Caco-2 (cell line): ENCODE results near the gene TTC39C. TPM values are rescaled to one million over a fixed set of nuclear protein-coding genes. Genes with fewer than 3 reads are reported as not detected.

Source experiments
- BruUV-seq: library from RNA; stranded (reverse); fragments of 400-500 nt; replicated peaks from 2 replicates; lab custom pipeline; 2021; lab: Mats Ljungman, UMichigan
- CTCF ChIA-PET: fragments of 300-600 bp; sonication (Branson Sonifier 250); formaldehyde crosslinking; loops from one replicate; lab custom pipeline; 2022; ENCODE audit warnings: antibody characterized with exemption; lab: Charles Lee
- POLR2A ChIA-PET: fragments of 300-600 bp; sonication (Branson Sonifier 250); formaldehyde crosslinking; loops from one replicate; lab custom pipeline; 2022; ENCODE audit warnings: antibody characterized with exemption; lab: Charles Lee
- DNase-seq, 2 experiments: peaks; one replicate each; pipeline versions ENCODE4 v3.0.0 to v3.0.0-alpha.2; 2020 to 2022
- H3K27me3 ChIP-seq: replicated peaks from 2 replicates; pipeline ENCODE4 v1.6.0; 2011; ENCODE audit warnings: low read length; ENCODE audit not compliant: control insufficient read depth, insufficient read depth
- H3K36me3 ChIP-seq: 2 replicates; pipeline ENCODE4 v1.5.1; 2011; ENCODE audit warnings: low read length; ENCODE audit not compliant: control insufficient read depth, insufficient read depth
- H3K4me1 ChIP-seq: fragments of 250-450 bp; sonication (Bioruptor Pico); 2 replicates; pipeline ENCODE4 v1.5.1; 2020; ENCODE audit warnings: mild to moderate bottlenecking
- H3K4me3 ChIP-seq: 2 replicates; pipeline ENCODE4 v1.5.1; 2011; ENCODE audit warnings: low read depth, mild to moderate bottlenecking, control low read depth, low read length
- H3K9me3 ChIP-seq: fragments of 250-450 bp; sonication (Bioruptor Pico); 2 replicates; pipeline ENCODE4 v1.5.1; 2020; ENCODE audit warnings: mild to moderate bottlenecking, moderate library complexity
- H3K27ac Mint-ChIP-seq: one replicate; pipeline ENCODE4 v1.8.0; 2022; ENCODE audit warnings: mixed read lengths; ENCODE audit not compliant: unreplicated experiment
- H3K27me3 Mint-ChIP-seq: one replicate; pipeline ENCODE4 v1.8.0; 2022; ENCODE audit warnings: mixed read lengths; ENCODE audit not compliant: insufficient read depth, unreplicated experiment
- H3K36me3 Mint-ChIP-seq: one replicate; pipeline ENCODE4 v1.8.0; 2022; ENCODE audit warnings: mild to moderate bottlenecking, mixed read lengths; ENCODE audit not compliant: insufficient read depth, unreplicated experiment
- H3K4me1 Mint-ChIP-seq: one replicate; pipeline ENCODE4 v1.8.0; 2022; ENCODE audit warnings: low read depth, mixed read lengths; ENCODE audit not compliant: unreplicated experiment
- H3K4me3 Mint-ChIP-seq: one replicate; pipeline ENCODE4 v1.8.0; 2022; ENCODE audit warnings: mild to moderate bottlenecking, moderate library complexity, mixed read lengths; ENCODE audit not compliant: unreplicated experiment
- H3K9me3 Mint-ChIP-seq: one replicate; pipeline ENCODE4 v1.8.0; 2022; ENCODE audit warnings: mixed read lengths; ENCODE audit not compliant: unreplicated experiment
- intact Hi-C: fragments of 100-400 bp; cut with micrococcal nuclease; formaldehyde crosslinking; loops from one replicate; pipeline ENCODE4 v1.10.0; 2022; ENCODE audit not compliant: unreplicated experiment
- total RNA-seq: library from RNA; stranded (reverse); gene quantifications from 2 replicates; pipeline ENCODE4 v1.2.3, GENCODE V29; 2022
- TF ChIP-seq, protein P1 (sequence below), 2 experiments: fragments of 200-600 bp in 1 of 2; IDR thresholded peaks; 1 replicate in 1 of 2; 2 replicates in 1 of 2; pipeline versions ENCODE4 v1.5.1 to v1.8.0; 2011 to 2022; ENCODE audit warnings: antibody characterized with exemption in 1 of 2, control low read depth in 1 of 2, inconsistent platforms in 1 of 2, low read depth in 1 of 2, low read length in 1 of 2, mild to moderate bottlenecking in 1 of 2, moderate library complexity in 1 of 2; ENCODE audit not compliant: insufficient read depth in 1 of 2, severe bottlenecking in 1 of 2, unreplicated experiment in 1 of 2

TTC39C gene
- total RNA-seq, 1 experiment from 2014 or later, result 9.3 TPM

DNA sequence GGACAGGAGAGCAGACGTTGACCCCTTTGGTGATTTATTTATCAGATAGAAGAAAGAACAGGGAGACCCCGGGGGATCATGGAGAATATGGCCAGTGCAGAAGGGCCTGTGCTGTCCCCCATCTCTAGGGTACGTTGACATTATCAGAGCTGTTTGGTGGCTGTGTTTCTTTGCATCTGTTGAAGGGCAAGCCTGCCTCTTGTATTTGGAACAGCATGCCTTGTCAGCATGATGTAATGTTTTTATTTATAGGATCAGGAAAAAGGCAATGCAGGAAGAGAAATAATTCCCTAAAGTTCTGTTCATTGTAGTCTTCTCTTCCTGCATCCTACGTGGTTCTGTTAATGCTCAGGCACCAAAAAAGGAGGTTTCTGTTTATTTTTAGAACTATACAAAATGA is 74.5 kb downstream of the TTC39C start:
- Mint-ChIP-seq H3K27ac (no peak overlapping the region), H3K27me3 (no peaks in the 10 kb centered on the region), H3K4me3 (no peak overlapping the region), H3K36me3 (no peaks in the 10 kb centered on the region), H3K9me3 (no peaks in the 10 kb centered on the region), H3K4me1 (peaks cover 7% of the 10 kb centered on the region)
- Histone ChIP-seq H3K36me3 (no peaks in the 10 kb centered on the region), H3K9me3 (no peaks in the 10 kb centered on the region), H3K4me3 (no peak overlapping the region), H3K4me1 (no peaks in the 10 kb centered on the region), H3K27me3 (no peaks in the 10 kb centered on the region)
- POLR2A ChIA-PET, result no interaction called here
- intact Hi-C loops, result no loop called here
- CTCF ChIA-PET, result no interaction called here
- BruUV-seq, result no TSS peak
- no peak for DNase-seq
- TF ChIP-seq, protein P1, sequence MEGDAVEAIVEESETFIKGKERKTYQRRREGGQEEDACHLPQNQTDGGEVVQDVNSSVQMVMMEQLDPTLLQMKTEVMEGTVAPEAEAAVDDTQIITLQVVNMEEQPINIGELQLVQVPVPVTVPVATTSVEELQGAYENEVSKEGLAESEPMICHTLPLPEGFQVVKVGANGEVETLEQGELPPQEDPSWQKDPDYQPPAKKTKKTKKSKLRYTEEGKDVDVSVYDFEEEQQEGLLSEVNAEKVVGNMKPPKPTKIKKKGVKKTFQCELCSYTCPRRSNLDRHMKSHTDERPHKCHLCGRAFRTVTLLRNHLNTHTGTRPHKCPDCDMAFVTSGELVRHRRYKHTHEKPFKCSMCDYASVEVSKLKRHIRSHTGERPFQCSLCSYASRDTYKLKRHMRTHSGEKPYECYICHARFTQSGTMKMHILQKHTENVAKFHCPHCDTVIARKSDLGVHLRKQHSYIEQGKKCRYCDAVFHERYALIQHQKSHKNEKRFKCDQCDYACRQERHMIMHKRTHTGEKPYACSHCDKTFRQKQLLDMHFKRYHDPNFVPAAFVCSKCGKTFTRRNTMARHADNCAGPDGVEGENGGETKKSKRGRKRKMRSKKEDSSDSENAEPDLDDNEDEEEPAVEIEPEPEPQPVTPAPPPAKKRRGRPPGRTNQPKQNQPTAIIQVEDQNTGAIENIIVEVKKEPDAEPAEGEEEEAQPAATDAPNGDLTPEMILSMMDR (IDR thresholded peaks at IDR 0.05; ENCODE audit: insufficient read depth in 1 of 2, low read depth in 1 of 2, low read length in 1 of 2, severe bottlenecking in 1 of 2, unreplicated experiment in 1 of 2), result no peak

DNA sequence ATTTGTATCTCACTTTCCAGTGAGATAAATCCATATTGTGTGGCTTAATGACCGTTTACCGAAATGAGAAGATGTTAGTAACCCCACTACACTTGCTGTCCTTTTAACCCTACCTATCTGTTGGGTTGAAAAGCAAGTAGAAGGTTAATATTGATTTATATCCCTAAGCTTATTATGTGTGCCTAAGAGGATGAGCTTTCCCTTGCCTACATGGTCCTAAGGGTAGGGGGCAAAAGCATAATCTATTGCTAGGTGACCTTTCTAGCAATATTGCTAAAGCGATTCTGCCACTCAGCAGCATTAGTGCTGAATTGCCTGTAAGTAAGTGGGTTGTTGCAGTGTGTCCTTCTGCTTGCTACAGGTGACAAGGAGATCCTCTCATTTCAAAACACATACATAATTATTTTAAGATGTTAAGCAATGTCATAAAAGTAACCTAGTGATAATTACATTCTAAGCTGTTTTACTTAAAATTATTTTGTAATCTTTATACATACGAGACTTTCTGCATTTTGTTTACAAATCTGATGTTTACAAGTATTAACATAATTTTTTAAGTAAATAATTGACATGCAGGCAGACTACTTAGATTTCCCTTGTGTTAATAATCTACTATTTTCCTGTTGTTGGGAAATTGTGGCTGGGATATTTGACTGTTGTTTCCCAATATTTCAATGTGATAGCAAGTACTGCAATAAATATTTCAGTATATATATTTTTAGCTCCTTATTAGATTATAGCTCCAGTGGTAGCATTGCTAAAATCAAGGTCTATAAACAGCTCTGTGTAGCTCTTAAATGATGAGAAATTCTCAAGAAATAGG is 75.2 kb downstream of the TTC39C start:
- Histone ChIP-seq H3K36me3 (no peaks in the 10 kb centered on the region), H3K4me1 (no peaks in the 10 kb centered on the region), H3K27me3 (no peaks in the 10 kb centered on the region), H3K4me3 (no peak overlapping the region), H3K9me3 (no peaks in the 10 kb centered on the region)
- Mint-ChIP-seq H3K27ac (no peak overlapping the region), H3K36me3 (no peaks in the 10 kb centered on the region), H3K4me1 (peaks cover 7% of the 10 kb centered on the region), H3K9me3 (no peaks in the 10 kb centered on the region), H3K27me3 (no peaks in the 10 kb centered on the region), H3K4me3 (no peak overlapping the region)
- no TSS peak for BruUV-seq
- intact Hi-C loops, result no loop called here
- no peak for DNase-seq
- POLR2A ChIA-PET, result no interaction called here
- TF ChIP-seq, protein P1 (IDR thresholded peaks at IDR 0.05; ENCODE audit: insufficient read depth in 1 of 2, low read depth in 1 of 2, low read length in 1 of 2, severe bottlenecking in 1 of 2, unreplicated experiment in 1 of 2), result no peak
- CTCF ChIA-PET, result no interaction called here

DNA sequence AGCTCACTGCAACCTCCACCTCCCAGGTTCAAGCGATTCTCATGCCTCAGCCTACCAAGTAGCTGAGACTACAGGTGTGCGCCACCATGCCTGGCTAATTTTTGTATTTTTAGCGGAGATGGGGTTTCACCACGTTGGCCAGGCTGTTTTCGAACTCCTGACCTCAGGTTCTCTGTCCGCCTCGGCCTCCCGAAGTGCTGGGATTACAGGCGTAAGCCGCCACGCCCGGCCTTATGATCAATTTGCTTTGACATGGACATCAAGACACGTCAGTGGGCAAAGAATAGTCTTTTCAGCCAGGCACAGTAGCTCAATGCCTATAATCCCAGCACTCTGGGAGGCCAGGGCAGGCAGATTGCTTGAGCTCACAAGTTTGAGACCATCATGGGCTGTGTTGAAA is 76.3 kb downstream of the TTC39C start:
- intact Hi-C loops, result no loop called here
- peaks cover 7% of the 10 kb centered on the region for H3K4me1 Mint-ChIP-seq

More for the DNA sequence above, 76.3 kb downstream of the TTC39C start:
- no peaks in the 10 kb centered on the region for H3K36me3 ChIP-seq
- no peaks in the 10 kb centered on the region for H3K36me3 Mint-ChIP-seq
- no peaks in the 10 kb centered on the region for H3K27me3 ChIP-seq
- TF ChIP-seq, protein P1 (IDR thresholded peaks at IDR 0.05; ENCODE audit: insufficient read depth in 1 of 2, low read depth in 1 of 2, low read length in 1 of 2, severe bottlenecking in 1 of 2, unreplicated experiment in 1 of 2), result no peak
- no peak overlapping the region for H3K4me3 Mint-ChIP-seq
- no peaks in the 10 kb centered on the region for H3K9me3 ChIP-seq
- no peak for DNase-seq
- H3K9me3 Mint-ChIP-seq, result no peaks in the 10 kb centered on the region
- no peaks in the 10 kb centered on the region for H3K4me1 ChIP-seq
- no peaks in the 10 kb centered on the region for H3K27me3 Mint-ChIP-seq
- no peak overlapping the region for H3K4me3 ChIP-seq
- no peak overlapping the region for H3K27ac Mint-ChIP-seq
- CTCF ChIA-PET, result no interaction called here
- no TSS peak for BruUV-seq
- POLR2A ChIA-PET, result no interaction called here
